HEK293 (cell line): ENCODE results near the gene GLDC.

Experiments
- CTCF ChIA-PET: fragments of 350-600 bp; formaldehyde crosslinking; extraction: SDS; loops from one replicate; lab custom pipeline; 2021; ENCODE audit warnings: antibody characterized with exemption; lab: Yijun Ruan, JAX
- POLR2A ChIA-PET: fragments of 300-600 bp; formaldehyde crosslinking; extraction: SDS; loops from one replicate; lab custom pipeline; 2020; ENCODE audit warnings: antibody characterized with exemption, inconsistent platforms; lab: Yijun Ruan, JAX
- H3K27ac ChIP-seq: fragments of 200-500 bp; sonication (Bioruptor generic); 2 replicates; pipeline ENCODE4 v1.5.1; 2014; ENCODE audit warnings: low read depth, low read length, control low read depth, inconsistent platforms; ENCODE audit errors: extremely low read depth
- H3K36me3 ChIP-seq, 2 experiments: fragments of 200-500 bp in 1 of 2; sonication (Bioruptor generic) in 1 of 2; 1 replicate in 1 of 2; 2 replicates in 1 of 2; pipeline ENCODE4 v1.5.1; 2014 to 2017; ENCODE audit warnings: inconsistent platforms in 2 of 2, low read length in 2 of 2; ENCODE audit not compliant: control insufficient read depth in 2 of 2, insufficient read depth in 1 of 2
- H3K4me1 ChIP-seq: fragments of 200-500 bp; sonication (Bioruptor generic); 2 replicates; pipeline ENCODE4 v1.5.1; 2014; ENCODE audit warnings: mild to moderate bottlenecking, low read length, inconsistent platforms; ENCODE audit not compliant: control insufficient read depth, insufficient read depth
- H3K4me3 ChIP-seq: 2 replicates; pipeline ENCODE4 v1.5.1; 2011; ENCODE audit warnings: low read depth, mild to moderate bottlenecking, control low read depth, low read length, moderate library complexity
- H3K9me3 ChIP-seq: fragments of 200-500 bp; sonication (Bioruptor generic); 2 replicates; pipeline ENCODE4 v1.5.1; 2014; ENCODE audit warnings: low read depth, low read length, inconsistent platforms; ENCODE audit not compliant: control insufficient read depth, insufficient read depth
- BCL11B ChIP-seq: fragments of 450-650 bp; formaldehyde crosslinking; IDR thresholded peaks from 2 replicates; pipeline ENCODE4 v1.5.1; 2016; ENCODE audit warnings: low read depth, missing biosample characterization, missing genetic modification characterization
- EGR2 ChIP-seq: fragments of 450-650 bp; formaldehyde crosslinking; IDR thresholded peaks from 2 replicates; pipeline ENCODE4 v1.5.1; 2016; ENCODE audit warnings: low read depth, missing biosample characterization, missing genetic modification characterization
- HOXA7 ChIP-seq: sonication (generic); formaldehyde crosslinking; IDR thresholded peaks from 2 replicates; pipeline ENCODE4 v1.8.1; 2022; ENCODE audit warnings: missing genetic modification reagents, borderline replicate concordance
- KLF1 ChIP-seq: fragments of 450-650 bp; formaldehyde crosslinking; IDR thresholded peaks from 2 replicates; pipeline ENCODE4 v1.5.1; 2016; ENCODE audit warnings: missing biosample characterization, missing genetic modification characterization
- MYNN ChIP-seq: fragments of 450-650 bp; formaldehyde crosslinking; IDR thresholded peaks from 2 replicates; pipeline ENCODE4 v1.5.1; 2016; ENCODE audit warnings: missing biosample characterization, missing genetic modification characterization, borderline replicate concordance
- TCF7L2 ChIP-seq: IDR thresholded peaks from 2 replicates; pipeline ENCODE4 v1.6.1; 2011; ENCODE audit warnings: low read depth, mild to moderate bottlenecking, inconsistent platforms, low read length, moderate library complexity, borderline replicate concordance
- ZBTB20 ChIP-seq: fragments of 450-650 bp; formaldehyde crosslinking; IDR thresholded peaks from 2 replicates; pipeline ENCODE4 v1.5.1; 2016; ENCODE audit warnings: missing biosample characterization, missing genetic modification characterization
- ZNF169 ChIP-seq: fragments of 450-650 bp; formaldehyde crosslinking; IDR thresholded peaks from 2 replicates; pipeline ENCODE4 v1.5.1; 2016; ENCODE audit warnings: missing biosample characterization, missing genetic modification characterization
- ZNF239 ChIP-seq: fragments of 450-650 bp; formaldehyde crosslinking; IDR thresholded peaks from 2 replicates; pipeline ENCODE4 v1.5.1; 2016; ENCODE audit warnings: missing biosample characterization, missing genetic modification characterization
- ZNF311 ChIP-seq: fragments of 450-650 bp; formaldehyde crosslinking; IDR thresholded peaks from 2 replicates; pipeline ENCODE4 v1.5.1; 2017; ENCODE audit warnings: missing biosample characterization, missing genetic modification characterization, borderline replicate concordance
- ZNF37A ChIP-seq: fragments of 450-650 bp; IDR thresholded peaks from 2 replicates; pipeline ENCODE4 v1.5.1; 2018; ENCODE audit warnings: missing biosample characterization, missing genetic modification characterization
- ZNF423 ChIP-seq: fragments of 450-650 bp; formaldehyde crosslinking; IDR thresholded peaks from 2 replicates; pipeline ENCODE4 v1.5.1; 2016; ENCODE audit warnings: missing biosample characterization, missing genetic modification characterization
- ZNF48 ChIP-seq: fragments of 450-650 bp; formaldehyde crosslinking; IDR thresholded peaks from 2 replicates; pipeline ENCODE4 v1.5.1; 2016; ENCODE audit warnings: missing biosample characterization, missing genetic modification characterization
- ZNF549 ChIP-seq: fragments of 450-650 bp; IDR thresholded peaks from 2 replicates; pipeline ENCODE4 v1.5.1; 2018; ENCODE audit warnings: missing biosample characterization, missing genetic modification characterization, mild to moderate bottlenecking, inconsistent platforms, moderate library complexity
- ZNF561 ChIP-seq: fragments of 450-650 bp; IDR thresholded peaks from 2 replicates; pipeline ENCODE4 v1.5.1; 2018; ENCODE audit warnings: missing biosample characterization, missing genetic modification characterization, borderline replicate concordance
- ZNF610 ChIP-seq: fragments of 450-650 bp; formaldehyde crosslinking; IDR thresholded peaks from 2 replicates; pipeline ENCODE4 v1.5.1; 2016; ENCODE audit warnings: missing biosample characterization, missing genetic modification characterization, borderline replicate concordance
- ZNF626 ChIP-seq: fragments of 450-650 bp; sonication (Bioruptor Pico); formaldehyde crosslinking; IDR thresholded peaks from 2 replicates; pipeline ENCODE4 v1.5.1; 2018; ENCODE audit warnings: missing biosample characterization, missing genetic modification characterization, inconsistent platforms
- ZNF629 ChIP-seq: fragments of 450-650 bp; formaldehyde crosslinking; IDR thresholded peaks from 2 replicates; pipeline ENCODE4 v1.5.1; 2017; ENCODE audit warnings: missing biosample characterization, missing genetic modification characterization
- ZNF791 ChIP-seq: fragments of 450-650 bp; formaldehyde crosslinking; IDR thresholded peaks from 2 replicates; pipeline ENCODE4 v1.5.1; 2016; ENCODE audit warnings: missing biosample characterization, missing genetic modification characterization
- TF ChIP-seq, protein P1 (sequence below): fragments of 450-650 bp; IDR thresholded peaks from 2 replicates; pipeline ENCODE4 v1.5.1; 2018; ENCODE audit warnings: missing biosample characterization, missing genetic modification characterization
- TF ChIP-seq, protein P2 (sequence below): fragments of 450-650 bp; formaldehyde crosslinking; conservative IDR thresholded peaks from 2 replicates; pipeline ENCODE4 v1.5.1; 2016; ENCODE audit warnings: low read depth, missing biosample characterization, missing genetic modification characterization
- TF ChIP-seq, protein P3 (sequence below): fragments of 450-650 bp; formaldehyde crosslinking; IDR thresholded peaks from 2 replicates; pipeline ENCODE4 v1.5.1; 2017; ENCODE audit warnings: missing biosample characterization, missing genetic modification characterization

GLDC gene

DNA sequence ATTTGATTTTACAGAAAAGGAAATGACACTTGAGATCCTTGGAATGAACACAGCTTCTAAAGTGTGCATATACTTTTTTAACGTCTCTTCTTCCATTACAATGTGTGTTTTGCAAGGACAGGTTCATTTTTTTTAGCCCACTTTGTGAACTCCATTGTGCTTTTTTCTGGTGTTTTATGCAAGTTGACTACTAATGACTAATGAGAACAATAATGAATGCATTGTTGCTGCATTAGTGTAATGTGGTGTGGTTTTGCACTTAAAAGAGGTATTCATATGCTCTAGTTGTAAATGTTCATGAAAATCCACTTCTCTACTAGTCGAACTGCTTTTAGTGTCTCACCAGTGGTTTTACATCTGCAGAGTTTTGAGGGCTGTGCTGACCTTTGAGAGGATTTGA, 139.0 kb downstream of the GLDC start:
- POLR2A ChIA-PET: no interaction called here
- no peak for TF ChIP-seq BCL11B (tag by site-specific recombination)
- no peak for TF ChIP-seq MYNN (tag by site-specific recombination)
- TF ChIP-seq ZNF561 (tag by site-specific recombination): no peak
- TF ChIP-seq ZNF610: no peak
- TF ChIP-seq ZNF626 (tag by site-specific recombination): no peak
- no peak for TF ChIP-seq HOXA7 (CRISPR knock-in tag)
- TF ChIP-seq KLF1 (tag by site-specific recombination): no peak
- TF ChIP-seq, protein P1, sequence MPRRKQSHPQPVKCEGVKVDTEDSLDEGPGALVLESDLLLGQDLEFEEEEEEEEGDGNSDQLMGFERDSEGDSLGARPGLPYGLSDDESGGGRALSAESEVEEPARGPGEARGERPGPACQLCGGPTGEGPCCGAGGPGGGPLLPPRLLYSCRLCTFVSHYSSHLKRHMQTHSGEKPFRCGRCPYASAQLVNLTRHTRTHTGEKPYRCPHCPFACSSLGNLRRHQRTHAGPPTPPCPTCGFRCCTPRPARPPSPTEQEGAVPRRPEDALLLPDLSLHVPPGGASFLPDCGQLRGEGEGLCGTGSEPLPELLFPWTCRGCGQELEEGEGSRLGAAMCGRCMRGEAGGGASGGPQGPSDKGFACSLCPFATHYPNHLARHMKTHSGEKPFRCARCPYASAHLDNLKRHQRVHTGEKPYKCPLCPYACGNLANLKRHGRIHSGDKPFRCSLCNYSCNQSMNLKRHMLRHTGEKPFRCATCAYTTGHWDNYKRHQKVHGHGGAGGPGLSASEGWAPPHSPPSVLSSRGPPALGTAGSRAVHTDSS: no peak
- no peak for TF ChIP-seq ZNF239 (tag by site-specific recombination)
- no peak for TF ChIP-seq EGR2 (tag by site-specific recombination)
- no peak for TF ChIP-seq ZNF423 (tag by site-specific recombination)
- TF ChIP-seq ZNF311: no peak
- no peak for TF ChIP-seq ZNF549 (tag by site-specific recombination)
- TF ChIP-seq ZNF37A (tag by site-specific recombination): no peak
- TF ChIP-seq ZNF169 (tag by site-specific recombination): no peak
- no peak for TF ChIP-seq ZNF629 (tag by site-specific recombination)
- TF ChIP-seq, protein P2, sequence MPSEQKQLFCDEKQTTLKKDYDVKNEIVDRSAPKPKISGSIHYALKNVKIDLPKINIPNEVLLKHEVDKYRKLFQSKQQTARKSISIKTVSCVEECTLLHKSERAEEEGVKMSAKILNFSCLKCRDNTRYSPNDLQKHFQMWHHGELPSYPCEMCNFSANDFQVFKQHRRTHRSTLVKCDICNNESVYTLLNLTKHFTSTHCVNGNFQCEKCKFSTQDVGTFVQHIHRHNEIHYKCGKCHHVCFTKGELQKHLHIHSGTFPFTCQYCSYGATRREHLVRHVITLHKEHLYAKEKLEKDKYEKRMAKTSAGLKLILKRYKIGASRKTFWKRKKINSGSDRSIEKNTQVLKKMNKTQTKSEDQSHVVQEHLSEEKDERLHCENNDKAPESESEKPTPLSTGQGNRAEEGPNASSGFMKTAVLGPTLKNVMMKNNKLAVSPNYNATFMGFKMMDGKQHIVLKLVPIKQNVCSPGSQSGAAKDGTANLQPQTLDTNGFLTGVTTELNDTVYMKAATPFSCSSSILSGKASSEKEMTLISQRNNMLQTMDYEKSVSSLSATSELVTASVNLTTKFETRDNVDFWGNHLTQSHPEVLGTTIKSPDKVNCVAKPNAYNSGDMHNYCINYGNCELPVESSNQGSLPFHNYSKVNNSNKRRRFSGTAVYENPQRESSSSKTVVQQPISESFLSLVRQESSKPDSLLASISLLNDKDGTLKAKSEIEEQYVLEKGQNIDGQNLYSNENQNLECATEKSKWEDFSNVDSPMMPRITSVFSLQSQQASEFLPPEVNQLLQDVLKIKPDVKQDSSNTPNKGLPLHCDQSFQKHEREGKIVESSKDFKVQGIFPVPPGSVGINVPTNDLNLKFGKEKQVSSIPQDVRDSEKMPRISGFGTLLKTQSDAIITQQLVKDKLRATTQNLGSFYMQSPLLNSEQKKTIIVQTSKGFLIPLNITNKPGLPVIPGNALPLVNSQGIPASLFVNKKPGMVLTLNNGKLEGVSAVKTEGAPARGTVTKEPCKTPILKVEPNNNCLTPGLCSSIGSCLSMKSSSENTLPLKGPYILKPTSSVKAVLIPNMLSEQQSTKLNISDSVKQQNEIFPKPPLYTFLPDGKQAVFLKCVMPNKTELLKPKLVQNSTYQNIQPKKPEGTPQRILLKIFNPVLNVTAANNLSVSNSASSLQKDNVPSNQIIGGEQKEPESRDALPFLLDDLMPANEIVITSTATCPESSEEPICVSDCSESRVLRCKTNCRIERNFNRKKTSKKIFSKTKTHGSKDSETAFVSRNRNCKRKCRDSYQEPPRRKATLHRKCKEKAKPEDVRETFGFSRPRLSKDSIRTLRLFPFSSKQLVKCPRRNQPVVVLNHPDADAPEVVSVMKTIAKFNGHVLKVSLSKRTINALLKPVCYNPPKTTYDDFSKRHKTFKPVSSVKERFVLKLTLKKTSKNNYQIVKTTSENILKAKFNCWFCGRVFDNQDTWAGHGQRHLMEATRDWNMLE (tag by site-specific recombination): no peak
- no peak for TF ChIP-seq TCF7L2
- no peak for TF ChIP-seq ZBTB20 (tag by site-specific recombination)
- TF ChIP-seq ZNF48 (tag by site-specific recombination): no peak

DNA sequence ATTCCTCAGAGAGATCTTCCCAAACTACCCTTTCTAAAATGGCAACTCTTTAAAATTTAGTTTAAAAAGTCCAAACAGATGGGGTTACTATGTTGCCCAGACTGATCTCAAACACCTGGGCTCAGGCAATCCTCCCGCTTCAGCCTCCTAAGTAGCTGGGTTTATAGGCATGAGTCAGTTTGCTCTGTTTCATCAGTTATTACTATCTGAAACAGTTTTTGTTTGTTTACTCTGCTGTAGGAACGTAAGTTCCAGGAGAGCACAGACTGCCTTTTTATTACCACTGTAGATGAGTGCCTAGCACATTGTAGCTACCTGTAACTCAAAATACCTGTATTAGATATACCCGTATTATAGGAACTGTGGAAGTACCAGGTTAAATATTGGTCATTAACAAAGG, 143.1 kb downstream of the GLDC start:
- Histone ChIP-seq H3K4me1 (no peaks in the 10 kb centered on the region), H3K36me3 (peaks cover 20 to 78% of the 10 kb centered on the region in 2 experiments), H3K27ac (no peak overlapping the region), H3K4me3 (no peak overlapping the region), H3K9me3 (no peaks in the 10 kb centered on the region)
- ChIA-PET CTCF (interaction anchor here (0.6 kb wide), 1 partner anchor 902 kb away, joined by 3 read pairs; no protein-coding TSS in a partner anchor), POLR2A (no interaction called here)
- TF ChIP-seq, protein P3, sequence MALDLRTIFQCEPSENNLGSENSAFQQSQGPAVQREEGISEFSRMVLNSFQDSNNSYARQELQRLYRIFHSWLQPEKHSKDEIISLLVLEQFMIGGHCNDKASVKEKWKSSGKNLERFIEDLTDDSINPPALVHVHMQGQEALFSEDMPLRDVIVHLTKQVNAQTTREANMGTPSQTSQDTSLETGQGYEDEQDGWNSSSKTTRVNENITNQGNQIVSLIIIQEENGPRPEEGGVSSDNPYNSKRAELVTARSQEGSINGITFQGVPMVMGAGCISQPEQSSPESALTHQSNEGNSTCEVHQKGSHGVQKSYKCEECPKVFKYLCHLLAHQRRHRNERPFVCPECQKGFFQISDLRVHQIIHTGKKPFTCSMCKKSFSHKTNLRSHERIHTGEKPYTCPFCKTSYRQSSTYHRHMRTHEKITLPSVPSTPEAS: no peak
- TF ChIP-seq ZNF791: no peak

More for the DNA sequence above, 139.0 kb downstream of the GLDC start:
- CTCF ChIA-PET: interaction anchor here (0.6 kb wide), 1 partner anchor 80 kb away, joined by 3 read pairs; no protein-coding TSS in a partner anchor
- no peak overlapping the region for H3K27ac ChIP-seq
- no peaks in the 10 kb centered on the region for H3K4me1 ChIP-seq
- peaks cover 25 to 54% of the 10 kb centered on the region in 2 experiments for H3K36me3 ChIP-seq
- H3K4me3 ChIP-seq: no peak overlapping the region
- H3K9me3 ChIP-seq: no peaks in the 10 kb centered on the region
